ENCODE data around the gene ZNF618.

GRCh38 chr9:114061830-114062474 lies 185.8 kb downstream of the ZNF618 start:
- TF ChIP-seq EZH2phosphoT487 (IDR thresholded peaks at IDR 0.05; ENCODE audit: borderline replicate concordance, low read depth, low read length) (no peak), CTCF (conservative IDR thresholded peaks at IDR 0.05; ENCODE audit: low read length) (no peak)
